SK-N-SH (cell line): ENCODE data around the gene KRTAP2-1.

Experiments used
- EZH2phosphoT487 ChIP-seq: fragments of 200-600 bp; sonication (generic); IDR thresholded peaks from 2 replicates; pipeline ENCODE4 v1.6.1; 2017; ENCODE audit warnings: low read depth, mixed run types, mild to moderate bottlenecking, antibody characterized with exemption, moderate library complexity, borderline replicate concordance
- FOXM1 ChIP-seq: IDR thresholded peaks from 2 replicates; pipeline ENCODE4 v1.4.0; 2012; ENCODE audit warnings: low read depth, mild to moderate bottlenecking
- JUND ChIP-seq: IDR thresholded peaks from 2 replicates; pipeline ENCODE4 v1.4.0; 2012
- NFIC ChIP-seq: IDR thresholded peaks from 2 replicates; pipeline ENCODE4 v1.4.0; 2012; ENCODE audit warnings: borderline replicate concordance
- NRF1 ChIP-seq: IDR thresholded peaks from 2 replicates; pipeline ENCODE4 v1.6.1; 2012; ENCODE audit warnings: low read depth, mild to moderate bottlenecking, low read length
- POLR2AphosphoS5 ChIP-seq: IDR thresholded peaks from 2 replicates; pipeline ENCODE4 v1.6.1; 2012; ENCODE audit warnings: low read depth, low read length
- RAD21 ChIP-seq: IDR thresholded peaks from 2 replicates; pipeline ENCODE4 v1.6.1; 2012; ENCODE audit warnings: mild to moderate bottlenecking, low read length
- RFX5 ChIP-seq: IDR thresholded peaks from 2 replicates; pipeline ENCODE4 v1.6.1; 2012; ENCODE audit warnings: mild to moderate bottlenecking, improper control_type of control experiment, low read length
- RXRA ChIP-seq: IDR thresholded peaks from 2 replicates; pipeline ENCODE4 v1.4.0; 2012; ENCODE audit warnings: low read depth, mild to moderate bottlenecking, borderline replicate concordance
- SMC3 ChIP-seq: IDR thresholded peaks from 2 replicates; pipeline ENCODE4 v1.6.1; 2012; ENCODE audit warnings: low read depth, low read length, improper control_type of control experiment
- TAF1 ChIP-seq: IDR thresholded peaks from 2 replicates; pipeline ENCODE4 v1.6.1; 2012; ENCODE audit warnings: low read depth, mild to moderate bottlenecking, low read length, moderate library complexity, borderline replicate concordance
- TF ChIP-seq, protein P1 (sequence below): fragments of 200-600 bp; sonication (generic); IDR thresholded peaks from 2 replicates; pipeline ENCODE4 v1.6.1; 2017; ENCODE audit warnings: antibody characterized with exemption, mild to moderate bottlenecking, moderate library complexity
- TF ChIP-seq, protein P2 (sequence below): fragments of 150-350 bp; IDR thresholded peaks from 2 replicates; pipeline ENCODE4 v1.6.1; 2017; ENCODE audit warnings: antibody characterized with exemption, low read length, low read depth, borderline replicate concordance
- TF ChIP-seq, protein P3 (sequence below): IDR thresholded peaks from 2 replicates; pipeline ENCODE4 v1.4.0; 2012; ENCODE audit warnings: low read depth

DNA sequence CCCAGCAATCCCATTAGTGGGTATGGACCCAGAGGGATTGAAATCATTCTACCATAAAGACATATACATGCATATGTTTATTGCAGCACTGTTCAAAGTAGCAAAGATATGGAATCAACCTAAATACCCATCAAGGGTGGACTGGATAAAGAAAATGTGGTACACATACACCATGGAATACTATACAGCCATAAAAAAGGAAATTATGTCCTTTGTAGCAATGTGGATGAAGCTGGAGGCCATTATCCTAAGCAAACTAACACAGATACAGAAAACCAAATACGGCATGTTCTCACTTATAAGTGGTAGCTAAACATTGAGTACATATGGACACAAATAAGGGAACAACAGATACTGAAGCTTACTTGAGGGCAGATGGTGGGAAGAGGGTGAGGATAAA, 10.4 kb upstream of the KRTAP2-1 start:
- TF ChIP-seq RAD21 (no peak), EZH2phosphoT487 (no peak), NFIC (no peak), POLR2AphosphoS5 (no peak), FOXM1 (no peak), JUND (no peak), RFX5 (no peak), RXRA (no peak), TAF1 (no peak), SMC3 (no peak), NRF1 (no peak)
- TF ChIP-seq, protein P1, sequence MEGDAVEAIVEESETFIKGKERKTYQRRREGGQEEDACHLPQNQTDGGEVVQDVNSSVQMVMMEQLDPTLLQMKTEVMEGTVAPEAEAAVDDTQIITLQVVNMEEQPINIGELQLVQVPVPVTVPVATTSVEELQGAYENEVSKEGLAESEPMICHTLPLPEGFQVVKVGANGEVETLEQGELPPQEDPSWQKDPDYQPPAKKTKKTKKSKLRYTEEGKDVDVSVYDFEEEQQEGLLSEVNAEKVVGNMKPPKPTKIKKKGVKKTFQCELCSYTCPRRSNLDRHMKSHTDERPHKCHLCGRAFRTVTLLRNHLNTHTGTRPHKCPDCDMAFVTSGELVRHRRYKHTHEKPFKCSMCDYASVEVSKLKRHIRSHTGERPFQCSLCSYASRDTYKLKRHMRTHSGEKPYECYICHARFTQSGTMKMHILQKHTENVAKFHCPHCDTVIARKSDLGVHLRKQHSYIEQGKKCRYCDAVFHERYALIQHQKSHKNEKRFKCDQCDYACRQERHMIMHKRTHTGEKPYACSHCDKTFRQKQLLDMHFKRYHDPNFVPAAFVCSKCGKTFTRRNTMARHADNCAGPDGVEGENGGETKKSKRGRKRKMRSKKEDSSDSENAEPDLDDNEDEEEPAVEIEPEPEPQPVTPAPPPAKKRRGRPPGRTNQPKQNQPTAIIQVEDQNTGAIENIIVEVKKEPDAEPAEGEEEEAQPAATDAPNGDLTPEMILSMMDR: no peak
- TF ChIP-seq, protein P2, sequence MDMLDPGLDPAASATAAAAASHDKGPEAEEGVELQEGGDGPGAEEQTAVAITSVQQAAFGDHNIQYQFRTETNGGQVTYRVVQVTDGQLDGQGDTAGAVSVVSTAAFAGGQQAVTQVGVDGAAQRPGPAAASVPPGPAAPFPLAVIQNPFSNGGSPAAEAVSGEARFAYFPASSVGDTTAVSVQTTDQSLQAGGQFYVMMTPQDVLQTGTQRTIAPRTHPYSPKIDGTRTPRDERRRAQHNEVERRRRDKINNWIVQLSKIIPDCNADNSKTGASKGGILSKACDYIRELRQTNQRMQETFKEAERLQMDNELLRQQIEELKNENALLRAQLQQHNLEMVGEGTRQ: no peak
- TF ChIP-seq, protein P3, sequence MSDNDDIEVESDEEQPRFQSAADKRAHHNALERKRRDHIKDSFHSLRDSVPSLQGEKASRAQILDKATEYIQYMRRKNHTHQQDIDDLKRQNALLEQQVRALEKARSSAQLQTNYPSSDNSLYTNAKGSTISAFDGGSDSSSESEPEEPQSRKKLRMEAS: no peak
